ENCODE data around the gene TEDC1.
A peak's percentile ranks its signal among the peaks of the same experiment; 100 is the strongest.

TEDC1 gene

DNA sequence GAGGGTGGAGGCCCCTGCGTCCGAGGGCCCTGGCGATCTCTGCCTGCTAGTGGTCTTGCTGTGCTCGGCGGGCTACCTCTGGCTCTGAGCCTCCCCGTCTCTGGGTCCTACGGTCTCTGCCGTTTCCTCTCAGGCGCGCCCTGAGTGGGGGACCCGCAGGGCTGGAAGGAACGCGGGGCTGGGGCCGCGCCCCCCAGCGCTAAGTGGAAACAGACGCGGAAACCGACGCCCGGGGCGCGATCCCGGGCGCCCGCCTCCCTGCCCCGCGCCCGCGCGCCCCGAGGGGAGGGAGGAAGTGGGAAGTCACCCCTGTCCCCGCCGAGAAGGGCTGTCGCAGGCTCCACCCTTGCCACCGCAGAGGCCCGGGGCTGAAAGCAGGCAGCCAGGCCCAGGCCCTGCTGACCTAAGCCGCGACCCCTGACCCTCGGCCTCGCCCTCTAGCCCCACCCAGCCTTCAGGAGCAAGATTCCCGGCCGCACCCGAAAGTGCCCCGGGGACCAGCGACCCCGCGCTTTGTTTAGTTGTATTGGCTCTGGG lies 3.5 kb upstream of the TEDC1 start (continued):
- TF ChIP-seq, protein P1, sequence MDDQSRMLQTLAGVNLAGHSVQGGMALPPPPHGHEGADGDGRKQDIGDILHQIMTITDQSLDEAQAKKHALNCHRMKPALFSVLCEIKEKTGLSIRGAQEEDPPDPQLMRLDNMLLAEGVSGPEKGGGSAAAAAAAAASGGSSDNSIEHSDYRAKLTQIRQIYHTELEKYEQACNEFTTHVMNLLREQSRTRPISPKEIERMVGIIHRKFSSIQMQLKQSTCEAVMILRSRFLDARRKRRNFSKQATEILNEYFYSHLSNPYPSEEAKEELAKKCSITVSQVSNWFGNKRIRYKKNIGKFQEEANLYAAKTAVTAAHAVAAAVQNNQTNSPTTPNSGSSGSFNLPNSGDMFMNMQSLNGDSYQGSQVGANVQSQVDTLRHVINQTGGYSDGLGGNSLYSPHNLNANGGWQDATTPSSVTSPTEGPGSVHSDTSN (CRISPR knock-in tag; IDR thresholded peaks at IDR 0.05), result no peak
- TF ChIP-seq ZNF639 (tag by site-specific recombination; IDR thresholded peaks at IDR 0.05) (no peak), KLF8 (tag by site-specific recombination; IDR thresholded peaks at IDR 0.05) (peak; percentile 76)

GRCh38 chr14:105487986-105488777 lies 2.9 kb upstream of the TEDC1 start:
- CTCF ChIA-PET, result interaction anchor here (0.5 to 5.0 kb wide), 4 partner anchors 7 to 115 kb away, joined by 3 to 83 read pairs (median 42); no protein-coding TSS in a partner anchor
- Histone ChIP-seq H3K27ac (ENCODE audit: extremely low read depth, low read depth, low read length) (no peak overlapping the region), H3K9me3 (ENCODE audit: control insufficient read depth, insufficient read depth, low read depth, low read length) (no peaks in the 10 kb centered on the region), H3K36me3 (ENCODE audit: control insufficient read depth in 2 of 2, insufficient read depth in 1 of 2, low read length in 2 of 2) (peaks cover 0 to 13% of the 10 kb centered on the region in 2 experiments; a peak in 1 of 3 replicates), H3K4me1 (ENCODE audit: control insufficient read depth, insufficient read depth, low read length) (peaks cover 5% of the 10 kb centered on the region), H3K4me3 (ENCODE audit: low read depth, low read length) (no peak overlapping the region)
- TF ChIP-seq OVOL3 (tag by site-specific recombination; IDR thresholded peaks at IDR 0.05), result no peak
- 0 out of 2 replicates have a peak, but pooled peaks have one; percentile 11 for TF ChIP-seq GLIS2 (tag by site-specific recombination; IDR thresholded peaks at IDR 0.05)
- TF ChIP-seq HOXC10 (CRISPR knock-in tag; IDR thresholded peaks at IDR 0.05), result no peak
- no peak for TF ChIP-seq ZNF223 (tag by site-specific recombination; IDR thresholded peaks at IDR 0.05)
- TF ChIP-seq HIC1 (tag by site-specific recombination; IDR thresholded peaks at IDR 0.05), result peak; percentile 67
- no peak for TF ChIP-seq PRDM1 (tag by site-specific recombination; IDR thresholded peaks at IDR 0.05)
- peak; percentile 32; the same call in 1 of the 2 replicates for TF ChIP-seq KLF1 (tag by site-specific recombination; IDR thresholded peaks at IDR 0.05)
- TF ChIP-seq, protein P2, sequence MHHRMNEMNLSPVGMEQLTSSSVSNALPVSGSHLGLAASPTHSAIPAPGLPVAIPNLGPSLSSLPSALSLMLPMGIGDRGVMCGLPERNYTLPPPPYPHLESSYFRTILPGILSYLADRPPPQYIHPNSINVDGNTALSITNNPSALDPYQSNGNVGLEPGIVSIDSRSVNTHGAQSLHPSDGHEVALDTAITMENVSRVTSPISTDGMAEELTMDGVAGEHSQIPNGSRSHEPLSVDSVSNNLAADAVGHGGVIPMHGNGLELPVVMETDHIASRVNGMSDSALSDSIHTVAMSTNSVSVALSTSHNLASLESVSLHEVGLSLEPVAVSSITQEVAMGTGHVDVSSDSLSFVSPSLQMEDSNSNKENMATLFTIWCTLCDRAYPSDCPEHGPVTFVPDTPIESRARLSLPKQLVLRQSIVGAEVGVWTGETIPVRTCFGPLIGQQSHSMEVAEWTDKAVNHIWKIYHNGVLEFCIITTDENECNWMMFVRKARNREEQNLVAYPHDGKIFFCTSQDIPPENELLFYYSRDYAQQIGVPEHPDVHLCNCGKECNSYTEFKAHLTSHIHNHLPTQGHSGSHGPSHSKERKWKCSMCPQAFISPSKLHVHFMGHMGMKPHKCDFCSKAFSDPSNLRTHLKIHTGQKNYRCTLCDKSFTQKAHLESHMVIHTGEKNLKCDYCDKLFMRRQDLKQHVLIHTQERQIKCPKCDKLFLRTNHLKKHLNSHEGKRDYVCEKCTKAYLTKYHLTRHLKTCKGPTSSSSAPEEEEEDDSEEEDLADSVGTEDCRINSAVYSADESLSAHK (tag by site-specific recombination; IDR thresholded peaks at IDR 0.05), result no peak
- TF ChIP-seq ZNF510 (tag by site-specific recombination; IDR thresholded peaks at IDR 0.05; ENCODE audit: insufficient replicate concordance), result no peak
- TF ChIP-seq, protein P3, sequence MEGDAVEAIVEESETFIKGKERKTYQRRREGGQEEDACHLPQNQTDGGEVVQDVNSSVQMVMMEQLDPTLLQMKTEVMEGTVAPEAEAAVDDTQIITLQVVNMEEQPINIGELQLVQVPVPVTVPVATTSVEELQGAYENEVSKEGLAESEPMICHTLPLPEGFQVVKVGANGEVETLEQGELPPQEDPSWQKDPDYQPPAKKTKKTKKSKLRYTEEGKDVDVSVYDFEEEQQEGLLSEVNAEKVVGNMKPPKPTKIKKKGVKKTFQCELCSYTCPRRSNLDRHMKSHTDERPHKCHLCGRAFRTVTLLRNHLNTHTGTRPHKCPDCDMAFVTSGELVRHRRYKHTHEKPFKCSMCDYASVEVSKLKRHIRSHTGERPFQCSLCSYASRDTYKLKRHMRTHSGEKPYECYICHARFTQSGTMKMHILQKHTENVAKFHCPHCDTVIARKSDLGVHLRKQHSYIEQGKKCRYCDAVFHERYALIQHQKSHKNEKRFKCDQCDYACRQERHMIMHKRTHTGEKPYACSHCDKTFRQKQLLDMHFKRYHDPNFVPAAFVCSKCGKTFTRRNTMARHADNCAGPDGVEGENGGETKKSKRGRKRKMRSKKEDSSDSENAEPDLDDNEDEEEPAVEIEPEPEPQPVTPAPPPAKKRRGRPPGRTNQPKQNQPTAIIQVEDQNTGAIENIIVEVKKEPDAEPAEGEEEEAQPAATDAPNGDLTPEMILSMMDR (tag by site-specific recombination; IDR thresholded peaks at IDR 0.05), result peak; percentile 25; the same call in 1 of the 2 replicates
- TF ChIP-seq ZBTB7A (tag by site-specific recombination; IDR thresholded peaks at IDR 0.05; ENCODE audit: low read depth), result no peak
- POLR2A ChIA-PET, result interaction anchor here (2.1 kb wide), 1 partner anchor 7 kb away, joined by 19 read pairs; no protein-coding TSS in a partner anchor
